Caco-2 (cell line): ENCODE results near the gene MS4A8. TPM values are rescaled to one million over a fixed set of nuclear protein-coding genes. Genes with fewer than 3 reads are reported as not detected.
"Not testable (repeated sequence)": the region's sequence is repeated elsewhere in the genome, so short reads cannot be mapped to it uniquely, and the experiment has no call there.

ENCODE experiments used
- BruUV-seq: library from RNA; stranded (reverse); fragments of 400-500 nt; replicated peaks from 2 replicates; lab custom pipeline; 2021; lab: Mats Ljungman, UMichigan
- CTCF ChIA-PET: fragments of 300-600 bp; sonication (Branson Sonifier 250); formaldehyde crosslinking; loops from one replicate; lab custom pipeline; 2022; ENCODE audit warnings: antibody characterized with exemption; lab: Charles Lee
- POLR2A ChIA-PET: fragments of 300-600 bp; sonication (Branson Sonifier 250); formaldehyde crosslinking; loops from one replicate; lab custom pipeline; 2022; ENCODE audit warnings: antibody characterized with exemption; lab: Charles Lee
- DNase-seq, 2 experiments: peaks; one replicate each; pipeline versions ENCODE4 v3.0.0 to v3.0.0-alpha.2; 2020 to 2022
- H3K27me3 ChIP-seq: replicated peaks from 2 replicates; pipeline ENCODE4 v1.6.0; 2011; ENCODE audit warnings: low read length; ENCODE audit not compliant: control insufficient read depth, insufficient read depth
- H3K36me3 ChIP-seq: 2 replicates; pipeline ENCODE4 v1.5.1; 2011; ENCODE audit warnings: low read length; ENCODE audit not compliant: control insufficient read depth, insufficient read depth
- H3K4me1 ChIP-seq: fragments of 250-450 bp; sonication (Bioruptor Pico); 2 replicates; pipeline ENCODE4 v1.5.1; 2020; ENCODE audit warnings: mild to moderate bottlenecking
- H3K4me3 ChIP-seq: 2 replicates; pipeline ENCODE4 v1.5.1; 2011; ENCODE audit warnings: low read depth, mild to moderate bottlenecking, control low read depth, low read length
- H3K9me3 ChIP-seq: fragments of 250-450 bp; sonication (Bioruptor Pico); 2 replicates; pipeline ENCODE4 v1.5.1; 2020; ENCODE audit warnings: mild to moderate bottlenecking, moderate library complexity
- H3K27ac Mint-ChIP-seq: one replicate; pipeline ENCODE4 v1.8.0; 2022; ENCODE audit warnings: mixed read lengths; ENCODE audit not compliant: unreplicated experiment
- H3K27me3 Mint-ChIP-seq: one replicate; pipeline ENCODE4 v1.8.0; 2022; ENCODE audit warnings: mixed read lengths; ENCODE audit not compliant: insufficient read depth, unreplicated experiment
- H3K36me3 Mint-ChIP-seq: one replicate; pipeline ENCODE4 v1.8.0; 2022; ENCODE audit warnings: mild to moderate bottlenecking, mixed read lengths; ENCODE audit not compliant: insufficient read depth, unreplicated experiment
- H3K4me1 Mint-ChIP-seq: one replicate; pipeline ENCODE4 v1.8.0; 2022; ENCODE audit warnings: low read depth, mixed read lengths; ENCODE audit not compliant: unreplicated experiment
- H3K4me3 Mint-ChIP-seq: one replicate; pipeline ENCODE4 v1.8.0; 2022; ENCODE audit warnings: mild to moderate bottlenecking, moderate library complexity, mixed read lengths; ENCODE audit not compliant: unreplicated experiment
- H3K9me3 Mint-ChIP-seq: one replicate; pipeline ENCODE4 v1.8.0; 2022; ENCODE audit warnings: mixed read lengths; ENCODE audit not compliant: unreplicated experiment
- intact Hi-C: fragments of 100-400 bp; cut with micrococcal nuclease; formaldehyde crosslinking; loops from one replicate; pipeline ENCODE4 v1.10.0; 2022; ENCODE audit not compliant: unreplicated experiment
- total RNA-seq: library from RNA; stranded (reverse); gene quantifications from 2 replicates; pipeline ENCODE4 v1.2.3, GENCODE V29; 2022
- TF ChIP-seq, protein P1 (sequence below), 2 experiments: fragments of 200-600 bp in 1 of 2; IDR thresholded peaks; 1 replicate in 1 of 2; 2 replicates in 1 of 2; pipeline versions ENCODE4 v1.5.1 to v1.8.0; 2011 to 2022; ENCODE audit warnings: antibody characterized with exemption in 1 of 2, control low read depth in 1 of 2, inconsistent platforms in 1 of 2, low read depth in 1 of 2, low read length in 1 of 2, mild to moderate bottlenecking in 1 of 2, moderate library complexity in 1 of 2; ENCODE audit not compliant: insufficient read depth in 1 of 2, severe bottlenecking in 1 of 2, unreplicated experiment in 1 of 2

The MS4A8 gene
- total RNA-seq, 1 experiment from 2014 or later = not detected

DNA sequence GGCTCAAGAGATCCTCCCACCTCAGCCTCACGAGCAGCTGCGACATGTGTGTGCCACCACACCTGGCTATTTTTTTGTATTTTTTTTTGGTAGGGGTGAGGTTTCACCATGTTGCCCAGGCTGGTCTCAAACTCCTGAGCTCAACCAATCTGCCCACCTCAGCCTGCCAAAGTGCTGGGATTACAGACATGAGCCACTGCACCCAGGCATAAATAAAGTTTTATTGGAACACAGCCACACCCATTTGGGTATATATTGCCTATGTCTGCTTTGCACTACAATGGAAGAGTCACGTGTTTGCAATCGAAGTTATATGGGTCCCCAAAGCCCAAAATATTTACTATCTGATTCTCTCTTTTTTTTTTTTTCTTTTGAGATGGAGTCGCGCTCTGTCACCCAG is 55.5 kb downstream of the MS4A8 start:
- Mint-ChIP-seq H3K27ac (no peak overlapping the region), H3K4me1 (peaks cover 18% of the 10 kb centered on the region), H3K9me3 (no peaks in the 10 kb centered on the region), H3K36me3 (peaks cover 4% of the 10 kb centered on the region), H3K4me3 (no peak overlapping the region), H3K27me3 (no peaks in the 10 kb centered on the region)
- BruUV-seq = no TSS peak
- ChIA-PET CTCF (no interaction called here), POLR2A (no interaction called here)
- Histone ChIP-seq H3K36me3 (no peaks in the 10 kb centered on the region), H3K4me1 (peaks cover 25% of the 10 kb centered on the region), H3K4me3 (no peak overlapping the region), H3K27me3 (no peaks in the 10 kb centered on the region), H3K9me3 (no peaks in the 10 kb centered on the region)
- DNase-seq = no peak
- intact Hi-C loops = no loop called here
- TF ChIP-seq, protein P1, sequence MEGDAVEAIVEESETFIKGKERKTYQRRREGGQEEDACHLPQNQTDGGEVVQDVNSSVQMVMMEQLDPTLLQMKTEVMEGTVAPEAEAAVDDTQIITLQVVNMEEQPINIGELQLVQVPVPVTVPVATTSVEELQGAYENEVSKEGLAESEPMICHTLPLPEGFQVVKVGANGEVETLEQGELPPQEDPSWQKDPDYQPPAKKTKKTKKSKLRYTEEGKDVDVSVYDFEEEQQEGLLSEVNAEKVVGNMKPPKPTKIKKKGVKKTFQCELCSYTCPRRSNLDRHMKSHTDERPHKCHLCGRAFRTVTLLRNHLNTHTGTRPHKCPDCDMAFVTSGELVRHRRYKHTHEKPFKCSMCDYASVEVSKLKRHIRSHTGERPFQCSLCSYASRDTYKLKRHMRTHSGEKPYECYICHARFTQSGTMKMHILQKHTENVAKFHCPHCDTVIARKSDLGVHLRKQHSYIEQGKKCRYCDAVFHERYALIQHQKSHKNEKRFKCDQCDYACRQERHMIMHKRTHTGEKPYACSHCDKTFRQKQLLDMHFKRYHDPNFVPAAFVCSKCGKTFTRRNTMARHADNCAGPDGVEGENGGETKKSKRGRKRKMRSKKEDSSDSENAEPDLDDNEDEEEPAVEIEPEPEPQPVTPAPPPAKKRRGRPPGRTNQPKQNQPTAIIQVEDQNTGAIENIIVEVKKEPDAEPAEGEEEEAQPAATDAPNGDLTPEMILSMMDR (IDR thresholded peaks at IDR 0.05; ENCODE audit: insufficient read depth in 1 of 2, low read depth in 1 of 2, low read length in 1 of 2, severe bottlenecking in 1 of 2, unreplicated experiment in 1 of 2) = no peak

DNA sequence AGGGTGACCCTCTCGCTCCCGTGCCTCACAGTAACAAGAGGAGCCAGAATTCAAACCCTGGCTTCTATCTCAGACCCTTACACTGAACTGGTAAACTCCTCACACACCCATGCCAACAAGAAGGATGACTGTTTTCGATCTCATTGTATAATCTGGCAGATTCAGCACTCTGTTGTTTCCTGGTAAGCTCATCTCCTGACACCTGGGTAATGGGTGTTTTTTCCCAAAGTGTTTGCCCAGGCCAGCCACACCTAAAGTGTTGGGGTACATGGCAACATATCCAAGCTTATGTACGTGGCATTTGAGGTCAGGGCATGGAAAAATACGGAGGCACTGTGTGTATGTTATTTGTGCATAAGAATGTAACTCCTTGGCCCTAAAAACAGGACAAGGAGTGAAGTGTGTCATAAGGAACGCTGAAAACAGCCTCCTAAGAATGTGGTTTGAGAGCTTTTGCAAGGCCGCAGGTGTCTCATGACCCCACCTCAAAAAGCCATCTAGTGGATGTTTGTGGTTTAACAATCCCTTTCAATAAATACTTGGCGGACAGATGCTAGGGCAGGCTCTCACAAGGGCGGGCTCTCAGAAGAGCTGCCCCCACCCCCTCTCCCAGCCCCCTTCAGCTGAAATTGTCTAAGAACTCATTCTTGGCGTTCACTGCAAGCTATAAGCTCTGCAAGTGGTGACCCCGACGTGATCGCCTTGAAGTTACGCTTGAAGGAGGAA is 57.1 kb downstream of the MS4A8 start, which contains the start of gene MS4A15:
MS4A15 (plus strand) TSS at position 561 of the 726 bp plus-strand sequence. CDS start 6,867 bp downstream, outside the sequence.
- Histone ChIP-seq H3K27me3 (no peaks in the 10 kb centered on the region), H3K4me1 (peaks cover 30% of the 10 kb centered on the region), H3K4me3 (no peak within 1 kb of the TSS), H3K9me3 (no peaks in the 10 kb centered on the region), H3K36me3 (no peaks in the 10 kb centered on the region)
- POLR2A ChIA-PET = no interaction called here
- H3K4me3 Mint-ChIP-seq = no peak within 1 kb of the TSS
- DNase-seq = peak; percentile 52 to 61
- H3K36me3 Mint-ChIP-seq = peaks cover 5% of the 10 kb centered on the region
- CTCF ChIA-PET = interaction anchor here (0.9 to 1.5 kb wide), 5 partner anchors 13 to 98 kb away, joined by 3 to 5 read pairs (median 5); no protein-coding TSS in a partner anchor
- no TSS peak for BruUV-seq
- peaks cover 22% of the 10 kb centered on the region for H3K4me1 Mint-ChIP-seq
- peak within 1 kb of the TSS; percentile 44 for H3K27ac Mint-ChIP-seq
- TF ChIP-seq, protein P1 (IDR thresholded peaks at IDR 0.05; ENCODE audit: insufficient read depth in 1 of 2, low read depth in 1 of 2, low read length in 1 of 2, severe bottlenecking in 1 of 2, unreplicated experiment in 1 of 2) = peak; percentile 31 to 51
- H3K27me3 Mint-ChIP-seq = no peaks in the 10 kb centered on the region
- no peaks in the 10 kb centered on the region for H3K9me3 Mint-ChIP-seq
- intact Hi-C loops = loop anchor here (1.0 kb wide), 2 partner anchors 45 to 55 kb away; no protein-coding TSS in a partner anchor

DNA sequence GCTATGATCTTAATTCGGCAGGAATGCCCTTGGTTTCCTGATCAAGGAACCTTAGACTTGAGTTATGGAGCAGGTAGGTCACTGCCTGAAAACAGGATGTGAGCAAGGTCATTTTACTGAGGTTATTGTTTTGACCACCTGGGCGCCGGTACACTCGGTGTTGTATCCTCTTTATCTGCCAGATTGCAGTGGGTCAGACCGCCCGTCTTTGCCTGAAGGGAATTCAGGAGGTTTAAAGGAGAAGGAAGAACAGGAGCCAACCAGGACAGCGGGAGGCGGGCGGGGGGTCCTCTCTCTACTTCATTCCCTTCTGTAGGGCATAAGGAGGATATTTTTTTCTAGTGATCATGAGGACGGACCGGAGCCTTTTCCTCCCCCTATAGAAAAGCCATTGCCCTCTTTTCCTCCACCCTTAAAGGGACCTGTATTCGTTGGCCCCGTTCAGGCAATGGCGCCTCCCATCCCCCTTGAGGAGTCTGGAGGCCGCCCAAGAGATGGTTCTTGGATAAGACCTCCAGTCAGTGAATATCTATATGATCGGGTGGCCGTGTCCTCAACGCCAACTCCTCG is 57.9 kb downstream of the MS4A8 start:
- BruUV-seq = no TSS peak

DNA sequence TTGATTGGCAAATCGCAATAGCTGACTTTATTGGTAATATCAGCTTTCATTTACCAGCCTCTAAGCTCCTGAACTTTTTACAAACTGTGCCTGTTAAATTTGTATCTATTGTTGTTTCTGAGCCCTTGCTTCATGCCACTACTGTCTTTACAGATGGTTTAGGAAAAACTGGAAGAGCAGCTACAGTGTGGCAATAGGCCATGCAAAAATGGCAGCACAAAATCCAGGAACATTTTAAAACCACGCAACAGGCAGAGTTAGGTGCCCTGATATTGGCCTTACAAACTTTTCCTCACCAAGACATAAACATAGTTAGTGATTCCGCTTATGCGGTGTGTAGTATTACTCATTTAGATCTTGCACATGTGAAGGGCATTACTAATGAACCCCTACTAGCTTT is 59.3 kb downstream of the MS4A8 start:
- H3K27ac Mint-ChIP-seq, H3K9me3 Mint-ChIP-seq, H3K4me3 ChIP-seq, intact Hi-C loops, POLR2A ChIA-PET, H3K36me3 Mint-ChIP-seq, DNase-seq, H3K27me3 ChIP-seq, H3K27me3 Mint-ChIP-seq, H3K4me3 Mint-ChIP-seq, BruUV-seq, H3K9me3 ChIP-seq, H3K36me3 ChIP-seq: not testable (repeated sequence)
- H3K4me1 Mint-ChIP-seq = peaks cover 16% of the 10 kb centered on the region
- H3K4me1 ChIP-seq = peaks cover 27% of the 10 kb centered on the region
- CTCF ChIA-PET = interaction anchor here (0.5 to 0.6 kb wide), 2 partner anchors 17 to 133 kb away, joined by 3 read pairs; no protein-coding TSS in a partner anchor

More for the DNA sequence above, 57.9 kb downstream of the MS4A8 start:
- Mint-ChIP-seq H3K4me1 (peaks cover 22% of the 10 kb centered on the region), H3K4me3 (no peak overlapping the region), H3K36me3 (peaks cover 5% of the 10 kb centered on the region), H3K9me3 (no peaks in the 10 kb centered on the region), H3K27ac (peak overlapping the region; percentile 44), H3K27me3 (no peaks in the 10 kb centered on the region)
- DNase-seq = no peak
- H3K27me3 ChIP-seq = no peaks in the 10 kb centered on the region
- no peaks in the 10 kb centered on the region for H3K9me3 ChIP-seq
- no peaks in the 10 kb centered on the region for H3K36me3 ChIP-seq
- CTCF ChIA-PET = interaction anchor here (1.1 to 1.5 kb wide), 4 partner anchors 13 to 99 kb away, joined by 3 to 5 read pairs (median 4); no protein-coding TSS in a partner anchor
- intact Hi-C loops = no loop called here
- H3K4me1 ChIP-seq = peaks cover 30% of the 10 kb centered on the region
- no peak overlapping the region for H3K4me3 ChIP-seq
- TF ChIP-seq, protein P1 (IDR thresholded peaks at IDR 0.05; ENCODE audit: insufficient read depth in 1 of 2, low read depth in 1 of 2, low read length in 1 of 2, severe bottlenecking in 1 of 2, unreplicated experiment in 1 of 2) = no peak
- POLR2A ChIA-PET = no interaction called here
